SW 1271 (cell line): ENCODE measurements around the gene PDE4D.
"Not testable (repeated sequence)": the region's sequence is repeated elsewhere in the genome, so short reads cannot be mapped to it uniquely, and the experiment has no call there.

Experiments
- DNase-seq, 2 experiments: peaks; one replicate each; lab custom pipeline; 2025; lab: John Stamatoyannopoulos, UW

Gene PDE4D

GRCh38 chr5:59768152-59769040, 125.1 kb downstream of the PDE4D start:
- DNase-seq = no peak

DNA sequence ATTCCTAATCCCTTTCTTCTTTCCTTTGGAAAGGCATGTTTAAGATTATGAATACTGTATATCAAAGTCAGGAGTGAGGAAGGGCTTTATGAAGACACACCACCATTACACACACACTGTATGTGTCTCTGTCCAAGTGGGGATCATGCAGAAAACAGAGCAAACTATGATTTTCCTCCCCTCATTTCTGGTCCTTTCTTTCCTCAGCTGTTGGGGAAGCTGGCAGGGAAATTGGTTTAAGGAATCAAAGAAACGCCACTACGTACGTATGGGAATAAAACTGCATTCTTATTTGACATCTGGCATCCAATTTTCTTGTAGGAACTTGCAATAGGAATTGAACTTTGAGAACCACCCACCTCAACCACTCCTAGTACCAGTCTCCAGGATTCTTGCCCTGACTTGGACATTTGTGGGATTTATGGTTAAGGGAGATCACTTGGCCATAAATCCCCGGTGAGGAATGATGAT, 125.8 kb downstream of the PDE4D start:
- no peak for DNase-seq

- no peak for DNase-seq
Observed at GRCh38 chr5:59767211-59767605, 126.3 kb downstream of the PDE4D start.

DNA sequence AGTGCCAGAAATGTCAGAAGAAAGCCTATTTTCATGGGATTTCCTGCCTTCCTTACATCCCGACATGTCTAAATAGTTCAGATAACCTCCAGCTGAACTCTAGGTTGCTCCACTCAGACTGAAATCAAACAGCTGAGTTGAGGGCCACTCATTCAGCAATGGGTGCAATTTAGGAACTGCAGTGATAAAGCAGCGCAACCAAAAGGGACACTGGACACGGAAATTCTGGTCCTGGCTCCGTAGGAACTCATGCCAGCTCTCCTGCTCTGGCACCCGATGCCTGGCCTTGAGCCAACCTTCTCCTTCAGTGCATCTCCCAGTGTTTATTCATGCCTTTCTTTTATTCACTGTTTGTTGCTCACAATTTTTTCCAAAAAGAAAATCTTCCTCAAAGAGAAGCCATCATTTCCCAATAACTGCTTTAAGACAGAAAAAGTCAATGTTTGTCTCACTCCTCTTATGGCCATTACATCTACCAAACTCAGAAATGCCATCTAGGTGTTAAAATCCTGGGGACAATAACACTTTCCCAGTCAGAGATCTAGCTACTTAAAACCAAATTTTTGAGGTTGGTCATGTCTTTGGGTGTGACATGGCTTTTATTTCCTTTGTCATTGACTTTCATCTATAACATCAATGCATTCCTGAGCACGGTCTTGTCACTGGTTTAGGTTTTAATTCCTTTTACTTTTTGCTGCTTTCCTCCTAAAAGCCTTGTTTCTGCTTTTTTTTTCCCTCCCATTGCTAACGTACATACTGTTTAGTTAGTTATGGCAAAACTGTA, 126.9 kb downstream of the PDE4D start:
- no peak for DNase-seq

GRCh38 chr5:59765446-59765845, 128.1 kb downstream of the PDE4D start:
- no peak for DNase-seq

DNA sequence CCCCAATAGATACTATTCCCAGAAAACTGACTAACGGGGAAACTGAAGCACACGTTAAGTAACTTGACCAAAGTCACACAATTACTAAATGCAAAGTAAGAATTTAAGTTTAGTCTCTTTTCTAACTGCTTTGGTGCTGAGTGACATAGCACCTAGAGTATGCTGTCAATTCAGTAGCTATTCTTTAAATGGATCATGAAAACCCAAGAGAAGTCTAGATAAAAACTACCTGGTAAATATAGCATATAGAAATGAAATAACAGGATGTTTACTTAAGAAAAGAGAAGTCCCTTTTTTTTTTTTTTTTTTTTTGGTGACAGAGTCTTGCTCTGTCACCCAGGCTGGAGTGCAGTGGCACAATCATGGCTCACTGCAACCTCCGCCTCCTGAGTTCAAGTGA, 129.2 kb downstream of the PDE4D start:
- DNase-seq = no peak

- DNase-seq = no peak
Observed at GRCh38 chr5:59763541-59763940, 130.0 kb downstream of the PDE4D start.

DNA sequence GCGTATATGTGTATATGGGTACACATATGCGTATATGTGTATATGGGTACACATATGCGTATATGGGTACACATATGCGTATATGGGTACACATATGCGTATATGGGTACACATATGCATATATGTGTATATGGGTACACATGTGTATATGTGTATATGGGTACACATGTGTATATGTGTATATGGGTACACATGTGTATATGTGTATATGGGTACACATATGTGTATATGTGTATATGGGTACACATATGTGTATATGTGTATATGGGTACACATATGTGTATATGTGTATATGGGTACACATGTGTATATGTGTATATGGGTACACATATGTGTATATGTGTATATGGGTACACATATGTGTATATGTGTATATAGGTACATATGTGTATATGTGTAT, 131.3 kb downstream of the PDE4D start:
- not testable (repeated sequence) for DNase-seq

DNA sequence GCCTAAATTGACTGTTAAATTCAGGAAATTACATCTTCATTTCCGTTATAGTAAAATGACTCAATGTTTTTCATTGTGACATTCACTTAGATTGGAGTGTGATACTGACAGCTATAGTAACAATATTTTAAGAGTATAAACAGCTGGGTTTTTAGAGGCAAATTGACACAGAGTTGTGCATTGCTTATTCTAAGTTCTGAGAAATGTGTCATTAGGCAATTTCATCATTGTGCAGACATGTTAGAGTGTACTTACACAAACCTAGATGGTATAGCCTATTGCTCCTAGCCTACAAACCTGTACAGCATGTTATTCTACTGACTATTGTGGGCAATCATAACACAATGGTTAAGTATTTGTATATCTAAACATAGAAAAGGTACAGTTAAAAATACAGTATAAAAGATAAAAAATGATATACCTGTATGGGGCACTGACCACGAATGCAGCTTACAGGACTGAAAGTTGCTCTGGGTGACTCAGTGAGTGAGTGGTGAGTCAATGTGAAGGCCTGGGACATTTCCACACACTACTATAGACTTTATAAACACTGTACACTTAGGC, 132.7 kb downstream of the PDE4D start:
- no peak for DNase-seq

- no peak for DNase-seq
Observed at GRCh38 chr5:59759600-59760351, 133.8 kb downstream of the PDE4D start.

- DNase-seq = no peak
Observed at GRCh38 chr5:59758566-59758965, 135.0 kb downstream of the PDE4D start.

- DNase-seq = no peak
Observed at GRCh38 chr5:59757442-59757841, 136.1 kb downstream of the PDE4D start.

GRCh38 chr5:59756373-59757035, 137.0 kb downstream of the PDE4D start:
- no peak for DNase-seq

DNA sequence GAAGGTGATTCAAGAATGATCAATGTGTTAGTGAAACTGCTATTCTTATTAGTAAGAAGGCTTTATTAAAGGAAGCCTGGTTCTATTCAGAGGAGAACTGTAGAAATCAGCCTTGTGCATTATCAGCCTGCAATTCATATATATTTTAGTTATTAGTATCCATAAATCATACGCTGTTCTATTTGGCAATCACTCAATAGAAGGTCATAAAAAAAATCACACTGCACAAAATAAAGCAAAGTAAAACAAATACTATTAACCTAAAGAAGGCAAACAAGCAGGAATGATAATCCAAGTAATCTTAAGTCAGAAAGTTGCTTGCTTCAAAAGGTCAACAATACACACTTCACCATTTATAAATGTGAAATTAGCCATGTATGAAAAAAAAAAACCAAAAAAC, 138.1 kb downstream of the PDE4D start:
- no peak for DNase-seq

DNA sequence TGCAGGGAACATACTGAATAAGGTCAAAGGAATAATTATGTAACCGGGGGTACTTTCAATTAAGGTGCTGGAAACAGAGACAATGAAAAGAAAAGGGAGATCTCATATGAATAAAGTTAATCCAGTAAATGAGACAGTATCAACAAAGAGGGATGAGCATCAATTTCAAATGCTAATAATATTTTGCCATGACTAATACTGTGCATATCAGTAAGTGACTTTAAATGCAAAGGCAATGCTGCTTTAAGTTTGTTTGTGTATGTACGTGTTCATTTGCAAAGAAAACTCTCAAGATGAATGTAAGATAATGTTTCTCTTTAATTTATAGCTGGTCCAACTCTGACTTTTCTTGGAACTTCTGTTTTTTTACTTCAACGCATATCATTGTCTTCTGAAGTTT, 139.9 kb downstream of the PDE4D start:
- no peak for DNase-seq

DNA sequence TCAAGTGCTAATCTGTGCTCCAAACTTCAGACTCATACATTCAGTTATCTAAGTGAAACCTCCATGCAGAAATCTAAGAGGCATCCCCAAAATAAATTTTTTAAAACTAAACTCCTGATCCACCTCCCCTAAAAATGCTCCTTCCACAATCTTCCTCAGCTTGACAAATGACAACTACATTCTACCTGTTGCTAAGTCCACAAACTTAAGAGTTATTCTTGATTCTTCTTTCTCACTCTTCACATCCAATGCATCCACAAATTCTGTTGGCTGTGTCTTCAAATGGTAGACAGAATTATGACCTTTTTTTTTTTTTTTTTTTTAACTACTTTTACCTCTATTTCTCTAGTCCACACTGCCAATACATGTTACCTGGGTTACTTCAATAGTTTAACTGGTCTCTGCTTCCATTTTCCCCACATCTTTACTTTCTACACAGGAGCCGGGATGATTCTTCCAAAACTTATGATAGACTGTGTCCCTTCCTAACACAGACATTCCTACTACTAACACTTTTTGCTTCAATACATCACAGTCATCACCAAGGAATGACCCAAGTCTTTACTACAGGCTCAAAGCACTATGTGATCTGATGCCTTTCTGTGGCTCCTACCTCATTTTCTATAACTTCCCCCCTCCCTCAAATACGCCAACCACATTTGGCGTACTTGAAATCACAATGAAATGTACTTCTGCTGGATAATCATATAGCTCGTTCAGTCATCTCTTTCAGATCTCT, 143.6 kb downstream of the PDE4D start:
- DNase-seq = no peak

GRCh38 chr5:59748036-59748663, 145.4 kb downstream of the PDE4D start:
- not testable (repeated sequence) for DNase-seq

GRCh38 chr5:59746241-59746765, 147.2 kb downstream of the PDE4D start:
- DNase-seq = no peak

GRCh38 chr5:59745415-59745863, 148.1 kb downstream of the PDE4D start:
- no peak for DNase-seq

- no peak for DNase-seq
Observed at GRCh38 chr5:59744531-59744992, 149.0 kb downstream of the PDE4D start.
